CD4-positive, alpha-beta memory T cell (primary cell): ENCODE measurements around the gene EPHX1. TPM values are rescaled to one million over a fixed set of nuclear protein-coding genes. Genes with fewer than 3 reads are reported as not detected.

Source experiments
- CTCF ChIA-PET: fragments of 350-600 bp; sonication (Branson Sonifier 250); formaldehyde crosslinking; loops from one replicate; lab custom pipeline; 2021; ENCODE audit warnings: inconsistent platforms; ENCODE audit not compliant: partially characterized antibody; lab: Charles Lee
- POLR2A ChIA-PET: fragments of 350-600 bp; sonication (Branson Sonifier 250); formaldehyde crosslinking; loops from one replicate; lab custom pipeline; 2021; ENCODE audit not compliant: partially characterized antibody; lab: Charles Lee
- DNase-seq, 5 donors: peaks; one replicate each; pipeline versions ENCODE4 v3.0.0 to v3.0.0-alpha.2; 2020 to 2022; ENCODE audit warnings: mixed read lengths in 1 of 5
- H3K27ac ChIP-seq: one replicate; pipeline ENCODE4 v1.7.0; 2013; ENCODE audit warnings: low read depth, low read length
- H3K27me3 ChIP-seq: 2 replicates; pipeline ENCODE4 v1.7.0; 2013; ENCODE audit warnings: mild to moderate bottlenecking, low read length, moderate library complexity; ENCODE audit not compliant: insufficient read depth
- H3K36me3 ChIP-seq: 2 replicates; pipeline ENCODE4 v1.7.0; 2013; ENCODE audit warnings: mild to moderate bottlenecking, low read length, moderate library complexity; ENCODE audit not compliant: insufficient read depth
- H3K4me1 ChIP-seq: 2 replicates; pipeline ENCODE4 v1.7.0; 2013; ENCODE audit warnings: mild to moderate bottlenecking, low read length, moderate library complexity; ENCODE audit not compliant: insufficient read depth
- H3K4me3 ChIP-seq, 2 donors: one replicate each; pipeline ENCODE4 v1.7.0; 2013; ENCODE audit warnings: low read length in 2 of 2, mild to moderate bottlenecking in 1 of 2
- H3K9me3 ChIP-seq, 2 donors: one replicate each; pipeline ENCODE4 v1.7.0; 2013; ENCODE audit warnings: low read length in 2 of 2, control low read depth in 1 of 2; ENCODE audit not compliant: control insufficient read depth in 1 of 2
- H3K27ac Mint-ChIP-seq, 7 donors: one replicate each; pipeline ENCODE4 v1.8.0; 2020 to 2021; ENCODE audit warnings: mixed read lengths in 7 of 7, mild to moderate bottlenecking in 6 of 7, inconsistent platforms in 3 of 7, moderate library complexity in 3 of 7
- H3K27me3 Mint-ChIP-seq, 2 donors: one replicate each; pipeline ENCODE4 v1.8.0; 2020 to 2021; ENCODE audit warnings: mixed read lengths in 2 of 2
- H3K36me3 Mint-ChIP-seq, 2 donors: one replicate each; pipeline ENCODE4 v1.8.0; 2020 to 2021; ENCODE audit warnings: mixed read lengths in 2 of 2, inconsistent platforms in 1 of 2, mild to moderate bottlenecking in 1 of 2
- H3K4me1 Mint-ChIP-seq, 4 donors: one replicate each; pipeline ENCODE4 v1.8.0; 2020 to 2021; ENCODE audit warnings: mixed read lengths in 4 of 4, mild to moderate bottlenecking in 1 of 4
- H3K4me3 Mint-ChIP-seq, 8 donors: one replicate each; pipeline ENCODE4 v1.8.0; 2020 to 2021; ENCODE audit warnings: mixed read lengths in 8 of 8, mild to moderate bottlenecking in 7 of 8, moderate library complexity in 6 of 8, inconsistent platforms in 3 of 8
- H3K9me3 Mint-ChIP-seq, 8 donors: one replicate each; pipeline ENCODE4 v1.8.0; 2020 to 2021; ENCODE audit warnings: mixed read lengths in 8 of 8, mild to moderate bottlenecking in 5 of 8, inconsistent platforms in 3 of 8, moderate library complexity in 1 of 8
- intact Hi-C: fragments of 100-400 bp; cut with micrococcal nuclease; formaldehyde crosslinking; loops from one replicate; pipeline ENCODE4 v1.15.1; 2023
- polyA plus RNA-seq, 2 donors: library from polyadenylated mRNA; unstranded; fragments of 300-500 nt; fragmentation: Illumina TruSeq; gene quantifications; one replicate each; pipeline ENCODE4 v1.2.3, GENCODE V29; 2021
- total RNA-seq, 2 experiments: library from RNA; stranded (reverse); gene quantifications; one replicate each; pipeline ENCODE4 v1.2.3, GENCODE V29; 2021

The EPHX1 gene
- total and polyA plus RNA-seq, 4 experiments from 2014 or later: 0.34 to 3.0 (median 1.3) TPM

GRCh38 chr1:225874431-225874830 lies 64.5 kb downstream of the EPHX1 start:
- CTCF ChIA-PET: interaction anchor here (1.2 to 13.2 kb wide), 2 partner anchors 29 to 37 kb away, joined by 5 to 294 read pairs; no protein-coding TSS in a partner anchor
- peak overlapping the region in 4 of 7 donors; percentile 22 to 97 (median 44) for H3K27ac Mint-ChIP-seq
- peaks cover 45 to 86% (median 66%) of the 10 kb centered on the region in 4 donors for H3K4me1 Mint-ChIP-seq
- no peaks in the 10 kb centered on the region for H3K27me3 ChIP-seq
- H3K4me3 Mint-ChIP-seq: no peak overlapping the region
- H3K27ac ChIP-seq: no peak overlapping the region
- peaks cover 45 to 86% of the 10 kb centered on the region in 2 donors for H3K36me3 Mint-ChIP-seq
- DNase-seq: no peak
- peaks cover 69% of the 10 kb centered on the region for H3K4me1 ChIP-seq
- no peaks in the 10 kb centered on the region for H3K9me3 ChIP-seq
- no peak overlapping the region for H3K4me3 ChIP-seq
- intact Hi-C loops: no loop called here
- POLR2A ChIA-PET: interaction anchor here (0.7 to 17.9 kb wide), 4 partner anchors 7 to 125 kb away, joined by 3 to 730 read pairs (median 38); partner anchors contain the start of genes SRP9 and TMEM63A
- no peaks in the 10 kb centered on the region for H3K27me3 Mint-ChIP-seq
- no peaks in the 10 kb centered on the region for H3K9me3 Mint-ChIP-seq
- H3K36me3 ChIP-seq: peaks cover 74% of the 10 kb centered on the region

- H3K4me3 Mint-ChIP-seq: peak overlapping the region; percentile 4 to 63 (median 57)
- H3K27me3 Mint-ChIP-seq: no peaks in the 10 kb centered on the region
- intact Hi-C loops: no loop called here
- H3K9me3 Mint-ChIP-seq: no peaks in the 10 kb centered on the region
- ChIA-PET CTCF (interaction anchor here (0.7 to 13.2 kb wide), 2 partner anchors 14 to 28 kb away, joined by 3 to 294 read pairs; no protein-coding TSS in a partner anchor), POLR2A (interaction anchor here (0.8 to 17.9 kb wide), 5 partner anchors 6 to 124 kb away, joined by 3 to 730 read pairs (median 16); partner anchors contain the start of genes SRP9 and TMEM63A)
- DNase-seq: no peak
- Histone ChIP-seq H3K9me3 (no peaks in the 10 kb centered on the region), H3K4me3 (no peak overlapping the region), H3K4me1 (peaks cover 77% of the 10 kb centered on the region), H3K27me3 (no peaks in the 10 kb centered on the region), H3K36me3 (peaks cover 76% of the 10 kb centered on the region), H3K27ac (peak overlapping the region; percentile 26)
- H3K27ac Mint-ChIP-seq: peak overlapping the region; percentile 79 to 97 (median 83)
- H3K4me1 Mint-ChIP-seq: peaks cover 52 to 93% (median 73%) of the 10 kb centered on the region in 4 donors
- H3K36me3 Mint-ChIP-seq: peaks cover 48 to 89% of the 10 kb centered on the region in 2 donors
These were observed 65.3 kb downstream of the EPHX1 start for GRCh38 chr1:225875044-225875815.

GRCh38 chr1:225876900-225877510 lies 67.1 kb downstream of the EPHX1 start:
- Histone ChIP-seq H3K27me3 (no peaks in the 10 kb centered on the region), H3K4me3 (no peak overlapping the region), H3K36me3 (peaks cover 58% of the 10 kb centered on the region), H3K4me1 (peaks cover 74% of the 10 kb centered on the region), H3K9me3 (no peaks in the 10 kb centered on the region), H3K27ac (peak overlapping the region; percentile 84)
- no peaks in the 10 kb centered on the region for H3K9me3 Mint-ChIP-seq
- ChIA-PET POLR2A (interaction anchor here (1.1 to 17.9 kb wide), 5 partner anchors 9 to 99 kb away, joined by 3 to 730 read pairs (median 14); partner anchors contain the start of gene SRP9), CTCF (interaction anchor here (0.6 to 13.2 kb wide), 4 partner anchors 26 to 97 kb away, joined by 3 to 294 read pairs (median 3); no protein-coding TSS in a partner anchor)
- H3K4me1 Mint-ChIP-seq: peaks cover 58 to 90% (median 69%) of the 10 kb centered on the region in 4 donors
- peak overlapping the region in 6 of 8 donors; percentile 35 to 95 (median 72) for H3K4me3 Mint-ChIP-seq
- H3K27ac Mint-ChIP-seq: peak overlapping the region; percentile 25 to 97 (median 61)
- intact Hi-C loops: no loop called here
- no peak for DNase-seq
- H3K27me3 Mint-ChIP-seq: no peaks in the 10 kb centered on the region
- H3K36me3 Mint-ChIP-seq: peaks cover 34 to 83% of the 10 kb centered on the region in 2 donors

- ChIA-PET CTCF (interaction anchor here (0.6 to 13.2 kb wide), 5 partner anchors 12 to 97 kb away, joined by 3 to 294 read pairs (median 3); no protein-coding TSS in a partner anchor), POLR2A (interaction anchor here (1.1 to 17.9 kb wide), 5 partner anchors 9 to 100 kb away, joined by 3 to 730 read pairs (median 14); partner anchors contain the start of gene SRP9)
- Histone ChIP-seq H3K4me1 (peaks cover 68% of the 10 kb centered on the region), H3K27me3 (no peaks in the 10 kb centered on the region), H3K27ac (peak overlapping the region; percentile 84), H3K4me3 (no peak overlapping the region), H3K36me3 (peaks cover 56% of the 10 kb centered on the region), H3K9me3 (no peaks in the 10 kb centered on the region)
- no peaks in the 10 kb centered on the region for H3K9me3 Mint-ChIP-seq
- peaks cover 33 to 78% of the 10 kb centered on the region in 2 donors for H3K36me3 Mint-ChIP-seq
- H3K4me3 Mint-ChIP-seq: peak overlapping the region; percentile 65 to 95 (median 72)
- H3K4me1 Mint-ChIP-seq: peaks cover 55 to 85% (median 68%) of the 10 kb centered on the region in 4 donors
- no peaks in the 10 kb centered on the region for H3K27me3 Mint-ChIP-seq
- no peak for DNase-seq
- peak overlapping the region; percentile 61 to 97 (median 86) for H3K27ac Mint-ChIP-seq
- intact Hi-C loops: no loop called here
These were observed 67.7 kb downstream of the EPHX1 start for GRCh38 chr1:225877580-225877979.

- Mint-ChIP-seq H3K27ac (peak overlapping the region in 6 of 7 donors; percentile 66 to 97 (median 94)), H3K27me3 (no peaks in the 10 kb centered on the region), H3K9me3 (no peaks in the 10 kb centered on the region), H3K36me3 (peaks cover 29 to 75% of the 10 kb centered on the region in 2 donors), H3K4me1 (peaks cover 50 to 84% (median 65%) of the 10 kb centered on the region in 4 donors), H3K4me3 (peak overlapping the region in 7 of 8 donors; percentile 95 to 99 (median 98))
- H3K4me1 ChIP-seq: peaks cover 66% of the 10 kb centered on the region
- intact Hi-C loops: no loop called here
- no peak for DNase-seq
- peak overlapping the region; percentile 84 for H3K27ac ChIP-seq
- H3K27me3 ChIP-seq: no peaks in the 10 kb centered on the region
- no peak overlapping the region for H3K4me3 ChIP-seq
- H3K36me3 ChIP-seq: peaks cover 52% of the 10 kb centered on the region
- ChIA-PET CTCF (interaction anchor here (0.7 to 13.2 kb wide), 2 partner anchors 12 to 25 kb away, joined by 3 to 294 read pairs; no protein-coding TSS in a partner anchor), POLR2A (interaction anchor here (2.3 to 17.9 kb wide), 3 partner anchors 12 to 100 kb away, joined by 14 to 730 read pairs (median 16); partner anchors contain the start of gene SRP9)
- no peaks in the 10 kb centered on the region for H3K9me3 ChIP-seq
These were observed 68.4 kb downstream of the EPHX1 start for GRCh38 chr1:225878282-225878681.

- ChIA-PET POLR2A (interaction anchor here (0.9 to 17.9 kb wide), 12 partner anchors 8 to 435 kb away, joined by 3 to 730 read pairs (median 30); partner anchors contain the start of gene SRP9), CTCF (interaction anchor here (1.5 to 13.2 kb wide), 4 partner anchors 14 to 102 kb away, joined by 4 to 294 read pairs (median 20); partner anchors contain the start of gene SRP9)
- intact Hi-C loops: loop anchor here (5.0 kb wide), 2 partner anchors 37 to 183 kb away; partner anchors contain the start of gene H3-3A
- Histone ChIP-seq H3K36me3 (peaks cover 38% of the 10 kb centered on the region), H3K9me3 (no peaks in the 10 kb centered on the region), H3K4me3 (peak overlapping the region; percentile 89 to 98), H3K27ac (peak overlapping the region; percentile 84), H3K4me1 (peaks cover 71% of the 10 kb centered on the region), H3K27me3 (no peaks in the 10 kb centered on the region)
- Mint-ChIP-seq H3K27me3 (no peaks in the 10 kb centered on the region), H3K4me1 (peaks cover 52 to 82% (median 64%) of the 10 kb centered on the region in 4 donors), H3K4me3 (peak overlapping the region; percentile 95 to 99 (median 98)), H3K9me3 (no peaks in the 10 kb centered on the region), H3K36me3 (peaks cover 22 to 62% of the 10 kb centered on the region in 2 donors), H3K27ac (peak overlapping the region; percentile 93 to 97 (median 96))
- peak in 3 of 5 donors; percentile 38 to 67 (median 52) for DNase-seq
These were observed 69.7 kb downstream of the EPHX1 start for GRCh38 chr1:225879521-225880221.
